ENCODE results near the gene OPA1. TPM values are rescaled to one million over a fixed set of nuclear protein-coding genes. Genes with fewer than 3 reads are reported as not detected.

Gene OPA1
- total and polyA plus RNA-seq, 2 of the 13 experiments (the other 11 are each of a cell fraction or from before 2014, with no cell fraction given) = 26.7 to 78.5 TPM

- no peak for TF ChIP-seq SP2 (CRISPR knock-in tag; IDR thresholded peaks at IDR 0.05)
- TF ChIP-seq, protein P1, sequence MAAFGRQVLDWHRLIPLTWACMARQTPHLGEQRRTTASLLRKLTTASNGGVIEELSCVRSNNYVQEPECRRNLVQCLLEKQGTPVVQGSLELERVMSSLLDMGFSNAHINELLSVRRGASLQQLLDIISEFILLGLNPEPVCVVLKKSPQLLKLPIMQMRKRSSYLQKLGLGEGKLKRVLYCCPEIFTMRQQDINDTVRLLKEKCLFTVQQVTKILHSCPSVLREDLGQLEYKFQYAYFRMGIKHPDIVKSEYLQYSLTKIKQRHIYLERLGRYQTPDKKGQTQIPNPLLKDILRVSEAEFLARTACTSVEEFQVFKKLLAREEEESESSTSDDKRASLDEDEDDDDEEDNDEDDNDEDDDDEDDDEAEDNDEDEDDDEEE (CRISPR knock-in tag; IDR thresholded peaks at IDR 0.05) = no peak
- TF ChIP-seq ZNF224 (CRISPR knock-in tag; IDR thresholded peaks at IDR 0.05) = no peak
- TF ChIP-seq NR3C1 (CRISPR knock-in tag; IDR thresholded peaks at IDR 0.05) = no peak
- TF ChIP-seq ZNF207 (IDR thresholded peaks at IDR 0.05; ENCODE audit: borderline replicate concordance) = no peak
- TF ChIP-seq SOX6 (IDR thresholded peaks at IDR 0.05) = no peak
- peak; percentile 60 for TF ChIP-seq SOX6 (CRISPR knock-in tag; IDR thresholded peaks at IDR 0.05)
- no peak for TF ChIP-seq ONECUT2 (CRISPR knock-in tag; IDR thresholded peaks at IDR 0.05)
- no peak for TF ChIP-seq ZNF75D (CRISPR knock-in tag; IDR thresholded peaks at IDR 0.05; ENCODE audit: borderline replicate concordance)
- no peak for TF ChIP-seq ZNF841 (CRISPR knock-in tag; IDR thresholded peaks at IDR 0.05; ENCODE audit: borderline replicate concordance)
- TF ChIP-seq ZKSCAN5 (CRISPR knock-in tag; IDR thresholded peaks at IDR 0.05) = no peak
- no peak for TF ChIP-seq SOX13 (IDR thresholded peaks at IDR 0.05)
- TF ChIP-seq SOX13 (CRISPR knock-in tag; conservative IDR thresholded peaks at IDR 0.05 in 1 of 2, IDR thresholded peaks at IDR 0.05 in 1 of 2) = peak in 1 of 2 experiments; percentile 70; a peak in 1 of 4 replicates
- TF ChIP-seq HDAC1 (CRISPR knock-in tag; IDR thresholded peaks at IDR 0.05) = peak; percentile 84
- TF ChIP-seq THAP9 (CRISPR knock-in tag; IDR thresholded peaks at IDR 0.05; ENCODE audit: borderline replicate concordance) = no peak
- no peak for TF ChIP-seq ZNF607 (CRISPR knock-in tag; IDR thresholded peaks at IDR 0.05; ENCODE audit: borderline replicate concordance)
- TF ChIP-seq NPAS2 (CRISPR knock-in tag; IDR thresholded peaks at IDR 0.05; ENCODE audit: borderline replicate concordance) = no peak
- TF ChIP-seq, protein P2, sequence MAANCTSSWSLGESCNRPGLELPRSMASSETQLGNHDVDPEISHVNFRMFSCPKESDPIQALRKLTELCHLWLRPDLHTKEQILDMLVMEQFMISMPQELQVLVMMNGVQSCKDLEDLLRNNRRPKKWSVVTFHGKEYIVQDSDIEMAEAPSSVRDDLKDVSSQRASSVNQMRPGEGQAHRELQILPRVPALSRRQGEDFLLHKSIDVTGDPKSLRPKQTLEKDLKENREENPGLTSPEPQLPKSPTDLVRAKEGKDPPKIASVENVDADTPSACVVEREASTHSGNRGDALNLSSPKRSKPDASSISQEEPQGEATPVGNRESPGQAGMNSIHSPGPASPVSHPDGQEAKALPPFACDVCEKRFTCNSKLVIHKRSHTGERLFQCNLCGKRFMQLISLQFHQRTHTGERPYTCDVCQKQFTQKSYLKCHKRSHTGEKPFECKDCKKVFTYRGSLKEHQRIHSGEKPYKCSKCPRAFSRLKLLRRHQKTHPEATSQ (CRISPR knock-in tag; IDR thresholded peaks at IDR 0.05; ENCODE audit: borderline replicate concordance) = no peak
- no peak for TF ChIP-seq ZSCAN20 (CRISPR knock-in tag; IDR thresholded peaks at IDR 0.05; ENCODE audit: borderline replicate concordance)
- TF ChIP-seq ZNF562 (CRISPR knock-in tag; IDR thresholded peaks at IDR 0.05; ENCODE audit: borderline replicate concordance) = no peak
- TF ChIP-seq ARID5B (CRISPR knock-in tag; IDR thresholded peaks at IDR 0.05) = peak; percentile 89
- TF ChIP-seq ZNF501 (CRISPR knock-in tag; IDR thresholded peaks at IDR 0.05) = peak; percentile 60
- TF ChIP-seq FLYWCH1 (CRISPR knock-in tag; IDR thresholded peaks at IDR 0.05) = no peak
- no peak for TF ChIP-seq KLF11 (CRISPR knock-in tag; IDR thresholded peaks at IDR 0.05)
Observed at GRCh38 chr3:193732391-193732790, 139.4 kb downstream of the OPA1 start (continued).
